Tibial artery (tissue), 4 donors: Measurements from ENCODE around the gene SLC25A38.

Experiments used
- DNase-seq, 2 donors: peaks; one replicate each; pipeline ENCODE4 v3.0.0-alpha.2; 2019
- H3K27ac ChIP-seq, 2 donors: fragments of 200-600 bp; sonication (generic) in 1 of 2; 1 replicate in 1 of 2; 2 replicates in 1 of 2; pipeline ENCODE4 v1.5.1; 2018 to 2019; ENCODE audit warnings: mild to moderate bottlenecking in 1 of 2
- H3K27me3 ChIP-seq, 2 donors: fragments of 200-600 bp; sonication (generic) in 1 of 2; one replicate each; pipeline versions ENCODE4 v1.5.1 to v1.6.0; 2016 to 2019
- H3K36me3 ChIP-seq, 3 donors: fragments of 200-600 bp; sonication (generic) in 2 of 3; one replicate each; pipeline ENCODE4 v1.5.1; 2016 to 2019; ENCODE audit warnings: mild to moderate bottlenecking in 2 of 3
- H3K4me1 ChIP-seq, 4 donors: fragments of 200-600 bp; sonication (generic) in 2 of 4; 1 replicate in 3 of 4; 2 replicates in 1 of 4; pipeline ENCODE4 v1.5.1; 2016 to 2019
- H3K4me3 ChIP-seq, 2 donors: fragments of 200-600 bp; sonication (generic) in 1 of 2; 1 replicate in 1 of 2; 2 replicates in 1 of 2; pipeline ENCODE4 v1.5.1; 2018 to 2019; ENCODE audit warnings: mild to moderate bottlenecking in 2 of 2
- H3K9me3 ChIP-seq, 3 donors: fragments of 200-600 bp; sonication (generic) in 1 of 3; one replicate each; pipeline ENCODE4 v1.5.1; 2016 to 2019
- CTCF ChIP-seq, 2 experiments: fragments of 200-600 bp in 1 of 2; fragments of 450-650 bp in 1 of 2; IDR thresholded peaks; one replicate each; pipeline ENCODE4 v1.5.1; 2017 to 2019; ENCODE audit warnings: antibody characterized with exemption in 2 of 2, mild to moderate bottlenecking in 1 of 2, moderate library complexity in 1 of 2
- intact Hi-C: fragments of 100-400 bp; cut with DNase I; formaldehyde crosslinking; loops from one replicate; pipeline ENCODE4 v1.15.0; 2023; ENCODE audit warnings: low total_unique reads

The SLC25A38 gene

DNA sequence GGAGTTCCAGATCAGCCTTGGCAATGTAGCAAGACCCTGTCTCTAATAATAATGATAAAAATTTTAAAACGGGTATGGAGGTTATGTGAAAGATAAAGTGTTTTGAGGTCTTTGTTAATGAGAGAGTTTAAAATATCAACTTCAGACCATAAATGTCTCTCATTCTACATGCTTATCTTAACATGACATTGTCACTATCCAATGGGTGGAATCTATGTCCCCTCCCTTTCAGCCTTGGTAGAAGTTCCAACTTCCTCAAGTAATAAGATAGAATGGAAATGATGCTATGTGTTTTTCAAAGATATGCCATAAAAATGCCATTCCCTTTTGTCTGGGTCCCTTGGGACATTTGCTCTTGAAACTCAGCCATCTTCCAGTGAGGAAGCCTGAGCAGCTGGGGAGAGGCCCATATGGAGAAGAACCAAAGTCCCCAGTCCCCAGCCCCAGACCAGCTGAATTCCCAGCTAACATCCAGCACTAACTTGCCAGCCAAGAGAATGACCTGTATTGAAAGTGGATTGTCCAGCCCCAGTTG, 40.3 kb downstream of the SLC25A38 start:
- TF ChIP-seq CTCF (IDR thresholded peaks at IDR 0.05), result no peak
- Histone ChIP-seq H3K27me3 (no peaks in the 10 kb centered on the region), H3K27ac (no peak overlapping the region), H3K36me3 (no peaks in the 10 kb centered on the region), H3K9me3 (no peaks in the 10 kb centered on the region), H3K4me3 (no peak overlapping the region), H3K4me1 (no peaks in the 10 kb centered on the region)
- intact Hi-C loops, result no loop called here
- DNase-seq, result no peak

- H3K4me3 ChIP-seq, result no peak overlapping the region
- TF ChIP-seq CTCF (IDR thresholded peaks at IDR 0.05), result no peak
- intact Hi-C loops, result no loop called here
- H3K36me3 ChIP-seq, result no peaks in the 10 kb centered on the region
- no peak for DNase-seq
- H3K27me3 ChIP-seq, result no peaks in the 10 kb centered on the region
- H3K27ac ChIP-seq, result no peak overlapping the region
- H3K4me1 ChIP-seq, result no peaks in the 10 kb centered on the region
- no peaks in the 10 kb centered on the region for H3K9me3 ChIP-seq
Measured at GRCh38 chr3:39426312-39426711, 43.1 kb downstream of the SLC25A38 start.

DNA sequence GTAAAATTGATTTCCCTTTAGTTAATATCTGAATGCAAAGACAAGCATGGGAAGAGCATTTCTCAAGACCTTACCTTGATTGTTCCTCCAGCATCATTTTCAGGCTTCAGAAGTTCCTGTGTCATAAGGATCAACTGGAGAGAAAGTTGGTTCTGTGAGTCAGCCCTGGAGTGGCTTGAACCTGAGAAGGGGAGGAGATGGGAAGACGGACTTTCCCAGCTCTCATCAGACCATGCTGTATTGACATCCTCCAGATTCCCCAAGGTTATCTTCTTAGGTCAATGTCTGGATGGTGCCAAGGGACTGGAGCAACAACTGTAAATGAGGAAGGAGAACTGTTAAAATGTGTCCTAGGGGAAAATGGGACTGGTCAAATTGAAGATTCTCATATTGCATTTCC, 44.3 kb downstream of the SLC25A38 start:
- no peaks in the 10 kb centered on the region for H3K27me3 ChIP-seq
- H3K9me3 ChIP-seq, result no peaks in the 10 kb centered on the region
- TF ChIP-seq CTCF (IDR thresholded peaks at IDR 0.05), result no peak
- no peak overlapping the region for H3K27ac ChIP-seq
- intact Hi-C loops, result no loop called here
- no peak for DNase-seq
- H3K4me1 ChIP-seq, result no peaks in the 10 kb centered on the region
- no peak overlapping the region for H3K4me3 ChIP-seq
- H3K36me3 ChIP-seq, result no peaks in the 10 kb centered on the region

DNA sequence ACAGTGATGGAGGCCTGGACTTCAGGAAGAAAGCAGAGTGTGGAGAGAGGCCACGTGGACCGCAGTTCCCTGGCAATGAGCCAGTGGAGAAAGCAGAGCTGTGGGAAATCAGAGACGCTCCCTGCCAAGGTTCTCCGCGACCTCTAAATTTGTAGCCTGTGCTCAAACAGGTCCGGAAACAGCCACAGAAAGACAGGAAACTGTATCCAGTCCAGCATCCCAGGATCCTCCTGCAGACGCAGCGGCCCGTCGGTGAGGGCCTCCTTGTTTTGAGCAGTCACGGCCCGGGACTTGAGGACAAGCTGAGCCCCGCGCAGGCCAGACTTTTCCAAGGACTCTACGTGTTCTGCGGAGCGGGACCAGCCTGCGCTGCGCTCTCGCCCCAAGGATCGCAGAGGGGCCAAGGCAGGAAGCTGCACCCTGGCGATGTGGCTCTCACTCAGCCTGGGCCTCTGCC, 45.6 kb downstream of the SLC25A38 start:
- intact Hi-C loops, result no loop called here
- DNase-seq, result no peak
- TF ChIP-seq CTCF (IDR thresholded peaks at IDR 0.05), result no peak
- H3K27ac ChIP-seq, result no peak overlapping the region
- H3K27me3 ChIP-seq, result no peaks in the 10 kb centered on the region
- peaks cover 0 to 3% (median 1%) of the 10 kb centered on the region in 4 donors for H3K4me1 ChIP-seq
- no peak overlapping the region for H3K4me3 ChIP-seq
- H3K9me3 ChIP-seq, result no peaks in the 10 kb centered on the region
- H3K36me3 ChIP-seq, result no peaks in the 10 kb centered on the region

- Histone ChIP-seq H3K9me3 (no peaks in the 10 kb centered on the region), H3K27me3 (no peaks in the 10 kb centered on the region), H3K27ac (no peak overlapping the region), H3K36me3 (no peaks in the 10 kb centered on the region), H3K4me3 (no peak overlapping the region), H3K4me1 (peaks cover 0 to 3% (median 1%) of the 10 kb centered on the region in 4 donors)
- no peak for DNase-seq
- intact Hi-C loops, result no loop called here
- TF ChIP-seq CTCF (IDR thresholded peaks at IDR 0.05), result no peak
Measured at GRCh38 chr3:39429466-39429865, 46.3 kb downstream of the SLC25A38 start.

DNA sequence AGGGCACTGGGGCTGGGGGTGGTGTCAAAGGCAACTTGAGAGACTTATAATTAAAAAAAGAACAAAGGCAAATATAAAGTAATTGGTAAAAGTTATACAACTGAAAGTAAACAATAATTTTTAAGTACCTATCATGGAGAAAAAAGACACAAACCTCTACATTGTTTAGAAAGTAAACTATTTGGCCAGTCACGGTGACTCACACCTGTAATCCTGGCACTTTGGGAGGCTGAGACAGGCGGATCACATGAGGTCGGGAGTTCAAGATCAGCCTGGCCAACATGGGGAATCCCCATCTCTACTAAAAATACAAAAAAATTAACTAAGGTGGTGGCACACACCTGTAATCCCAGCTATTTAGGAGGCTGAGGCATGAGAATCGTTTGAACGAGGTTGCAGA, 49.2 kb downstream of the SLC25A38 start:
- no peak for TF ChIP-seq CTCF (IDR thresholded peaks at IDR 0.05)
- H3K27ac ChIP-seq, result no peak overlapping the region
- peaks cover 0 to 3% (median 1%) of the 10 kb centered on the region in 4 donors for H3K4me1 ChIP-seq
- DNase-seq, result no peak
- no peaks in the 10 kb centered on the region for H3K36me3 ChIP-seq
- no peaks in the 10 kb centered on the region for H3K27me3 ChIP-seq
- no peak overlapping the region for H3K4me3 ChIP-seq
- H3K9me3 ChIP-seq, result no peaks in the 10 kb centered on the region
- intact Hi-C loops, result no loop called here
